K562 (cell line): Measurements from ENCODE around the gene PHKG2. TPM values are rescaled to one million over a fixed set of nuclear protein-coding genes. Genes with fewer than 3 reads are reported as not detected.

Source experiments
- ATAC-seq: fragments of 200-7000 bp; cut with Tn5 transposase; 3 replicates; pipeline ENCODE4 v1.9.1; 2020; ENCODE audit warnings: moderate library complexity
- BruUV-seq: library from RNA; stranded (reverse); fragments of 400-500 nt; replicated peaks from 2 replicates; lab custom pipeline; 2021; lab: Mats Ljungman, UMichigan
- CTCF ChIA-PET: fragments of 300-600 bp; formaldehyde crosslinking; extraction: SDS; loops from one replicate; lab custom pipeline; 2021; ENCODE audit warnings: low intra/inter-chr PET ratio; lab: Yijun Ruan, JAX
- POLR2A ChIA-PET: fragments of 300-600, 350-650 bp; sonication (Branson Sonifier 250); formaldehyde crosslinking; extraction: SDS; loops from one replicate; lab custom pipeline; 2021; ENCODE audit warnings: antibody characterized with exemption, inconsistent platforms; lab: Yijun Ruan, JAX
- DNase-seq, 4 experiments: peaks; one replicate each; pipeline versions ENCODE4 v3.0.0 to v3.0.0-alpha.2; 2011 to 2018; ENCODE audit warnings: low spot score in 3 of 4, mixed read lengths in 3 of 4; ENCODE audit errors: extremely low read depth in 1 of 4
- FAIRE-seq: peaks from 2 replicates; lab custom pipeline; 2011; peaks lifted over from hg19 to GRCh38; lab: Jason Lieb, UNC
- H2AFZ ChIP-seq: 2 replicates; pipeline ENCODE4 v1.6.0; 2011; ENCODE audit warnings: low read depth, low read length, control low read depth, inconsistent platforms
- H3K27ac ChIP-seq: fragments of 200-600 bp; 3 replicates; pipeline ENCODE4 v1.8.0; 2011; ENCODE audit warnings: low read depth, mild to moderate bottlenecking, control low read depth, inconsistent platforms, low read length, moderate library complexity, mixed read lengths; ENCODE audit errors: extremely low read depth
- H3K27me3 ChIP-seq, 2 experiments: fragments of 300-600 bp in 1 of 2; 2 replicates in 1 of 2; 3 replicates in 1 of 2; pipeline versions ENCODE4 v1.6.0 to v1.8.0; 2011; ENCODE audit warnings: inconsistent platforms in 2 of 2, low read length in 2 of 2, mild to moderate bottlenecking in 1 of 2, mixed read lengths in 1 of 2, moderate library complexity in 1 of 2; ENCODE audit not compliant: control insufficient read depth in 2 of 2, insufficient read depth in 2 of 2
- H3K36me3 ChIP-seq: fragments of 300-600 bp; 3 replicates; pipeline ENCODE4 v1.8.0; 2011; ENCODE audit warnings: mild to moderate bottlenecking, low read length, inconsistent platforms; ENCODE audit not compliant: control insufficient read depth, insufficient read depth
- H3K4me1 ChIP-seq, 2 experiments: fragments of 200-600 bp in 1 of 2; replicated peaks in 1 of 2; 2 replicates in 1 of 2; 3 replicates in 1 of 2; pipeline versions ENCODE4 v1.5.1 to v1.8.0; 2011; ENCODE audit warnings: inconsistent platforms in 2 of 2, low read length in 2 of 2, mild to moderate bottlenecking in 1 of 2, mixed read lengths in 1 of 2, moderate library complexity in 1 of 2; ENCODE audit not compliant: control insufficient read depth in 2 of 2, insufficient read depth in 2 of 2
- H3K4me2 ChIP-seq: 2 replicates; pipeline ENCODE4 v1.6.1; 2011; ENCODE audit warnings: low read length, control low read depth, inconsistent platforms, mixed read lengths; ENCODE audit not compliant: insufficient read depth
- H3K4me3 ChIP-seq: fragments of 200-600 bp; sonication (generic), shearing (Covaris generic); 2 replicates; pipeline ENCODE4 v1.5.1; 2016; ENCODE audit warnings: control low read depth, inconsistent platforms
- H3K79me2 ChIP-seq: fragments of 200-600 bp; 3 replicates; pipeline ENCODE4 v1.8.0; 2011; ENCODE audit warnings: low read length, inconsistent platforms; ENCODE audit not compliant: control insufficient read depth, insufficient read depth
- H3K9ac ChIP-seq, 2 experiments: 2 replicates each; pipeline versions ENCODE4 v1.6.0 to v1.6.1; 2011; ENCODE audit warnings: low read depth in 2 of 2, low read length in 2 of 2, control low read depth in 1 of 2, inconsistent platforms in 1 of 2, mild to moderate bottlenecking in 1 of 2, mixed read lengths in 1 of 2; ENCODE audit not compliant: insufficient read depth in 1 of 2
- H3K9me1 ChIP-seq: one replicate; pipeline ENCODE4 v1.6.0; 2011; ENCODE audit warnings: inconsistent platforms, mild to moderate bottlenecking, low read length, moderate library complexity; ENCODE audit not compliant: control insufficient read depth, insufficient read depth
- H3K9me3 ChIP-seq: replicated peaks from 2 replicates; pipeline ENCODE4 v1.5.1; 2011; ENCODE audit warnings: low read depth, low read length, inconsistent platforms; ENCODE audit not compliant: control insufficient read depth, insufficient read depth
- H4K20me1 ChIP-seq: replicated peaks from 2 replicates; pipeline ENCODE4 v1.6.1; 2011; ENCODE audit warnings: low read length, inconsistent platforms, mixed read lengths; ENCODE audit not compliant: control insufficient read depth, insufficient read depth
- GTF2F1 ChIP-seq: IDR thresholded peaks from 2 replicates; pipeline ENCODE4 v1.6.1; 2011; ENCODE audit warnings: low read depth, low read length, improper control_type of control experiment
- SRSF3 ChIP-seq: fragments of 200-400 bp; formaldehyde crosslinking; IDR thresholded peaks from 2 replicates; pipeline ENCODE4 v1.6.1; 2016; ENCODE audit warnings: mild to moderate bottlenecking, low read length, moderate library complexity; ENCODE audit not compliant: insufficient read depth
- ZSCAN29 ChIP-seq: fragments of 450-650 bp; IDR thresholded peaks from 2 replicates; pipeline ENCODE4 v1.6.1; 2017
- WGBS: fragments of 100-300 bp; shearing (Covaris generic); methylation state at CpG from one replicate; pipeline ENCODE4 v1.1.6; 2016; ENCODE audit warnings: low coverage, mixed read lengths; ENCODE audit not compliant: insufficient coverage; ENCODE audit errors: missing lambda C conversion rate; 5-methylcytosine and 5-hydroxymethylcytosine counted together
- in situ Hi-C: fragments of 300-500 bp; cut with MboI; formaldehyde crosslinking; loops from 4 replicates; pipeline ENCODE4 v1.15.0; 2018; ENCODE audit warnings: inconsistent platforms, mixed read lengths
- intact Hi-C: fragments of 100-400 bp; cut with micrococcal nuclease; formaldehyde crosslinking; loops from 2 replicates; pipeline ENCODE4 v1.14.2; 2022
- polyA plus RNA-seq, 8 experiments: library from polyadenylated mRNA; depleted of rRNA in 4 of 8; stranded (reverse) in 5 of 8; unstranded in 3 of 8; fragments of >200 nt; fragmentation: Nextera tagmentation in 2 of 8; fragmentation: Illumina TruSeq in 1 of 8; extraction: Ambion mirVana in 2 of 8; extraction: Trizol in 1 of 8; gene quantifications; 2 replicates each; pipeline versions ENCODE4 v1.2.1 to v1.2.3, GENCODE V29; 2011 to 2014; ENCODE audit warnings: inconsistent platforms in 1 of 8, missing spikeins in 1 of 8
- total RNA-seq, 7 experiments: library from RNA; depleted of rRNA in 6 of 7; stranded (reverse); fragments of >200 nt in 6 of 7; fragmentation: Illumina TruSeq in 2 of 7; extraction: Trizol in 2 of 7; gene quantifications; 2 replicates each; pipeline versions ENCODE4 v1.2.1 to v1.2.3, GENCODE V29; 2011 to 2021; ENCODE audit warnings: low replicate concordance in 1 of 7
- TF ChIP-seq, protein P1 (sequence below): sonication (generic); formaldehyde crosslinking; IDR thresholded peaks from 2 replicates; pipeline ENCODE4 v1.8.0; 2022; ENCODE audit warnings: mild to moderate bottlenecking, missing genetic modification reagents

The PHKG2 gene
- total and polyA plus RNA-seq, 9 of the 15 experiments (the other 6 are each of a cell fraction or from before 2014, with no cell fraction given): 5.8 to 54.2 (median 30.7) TPM

DNA sequence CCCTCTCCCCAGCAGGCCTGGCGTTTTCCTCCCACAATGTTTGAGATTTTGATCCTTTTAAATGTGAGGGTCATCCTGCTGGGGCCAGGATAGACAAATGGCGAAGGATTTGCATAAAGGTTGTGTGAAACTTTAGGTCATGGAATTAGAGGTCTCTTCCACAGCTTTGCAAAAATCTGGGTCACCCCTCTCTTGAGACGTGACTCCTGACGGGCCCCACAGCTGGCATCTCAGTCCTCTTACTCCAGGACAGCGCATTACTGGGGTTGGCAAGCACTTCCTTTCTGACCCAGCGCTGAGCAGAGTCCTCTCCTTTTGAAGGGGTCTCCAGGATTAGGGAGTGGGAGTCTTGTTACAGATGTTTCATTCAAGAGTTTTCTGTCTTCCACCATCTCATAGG is 31.4 kb downstream of the PHKG2 start:
- H3K4me3 ChIP-seq: no peak overlapping the region

DNA sequence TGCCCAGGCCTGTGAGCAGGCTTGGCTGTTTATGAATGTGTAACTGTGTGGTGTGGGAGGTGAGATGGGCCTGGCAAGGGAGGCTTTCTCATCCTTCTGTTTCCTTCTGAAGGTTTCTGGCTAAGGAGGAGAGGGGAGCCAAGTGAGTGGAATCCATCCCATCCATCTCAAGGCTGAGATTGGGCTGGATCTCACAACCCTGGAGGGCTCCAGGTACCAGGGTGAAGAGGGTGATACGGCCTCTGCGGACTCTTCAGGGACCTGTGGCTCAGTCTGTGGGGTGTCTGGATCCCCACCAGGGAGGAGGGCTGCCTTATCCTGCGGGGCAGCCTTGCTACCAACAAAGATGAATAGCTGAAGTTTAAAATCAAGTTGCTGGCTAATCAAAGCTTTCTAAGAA is 31.8 kb downstream of the PHKG2 start:
- Histone ChIP-seq H3K27me3 (no peaks in the 10 kb centered on the region), H3K79me2 (peaks cover 35% of the 10 kb centered on the region), H3K4me1 (peaks cover 27 to 52% of the 10 kb centered on the region in 2 experiments), H3K27ac (no peak overlapping the region), H3K9me1 (no peaks in the 10 kb centered on the region), H2AFZ (no peak overlapping the region), H3K4me3 (no peak overlapping the region), H3K9me3 (no peaks in the 10 kb centered on the region), H3K36me3 (peaks cover 51% of the 10 kb centered on the region; the same call in 1 of the 3 replicates), H3K4me2 (no peak overlapping the region), H4K20me1 (no peaks in the 10 kb centered on the region; the same call in 1 of the 2 replicates), H3K9ac (peak overlapping the region in 1 of 2 experiments; percentile 49; a peak in 1 of 4 replicates)
- TF ChIP-seq, protein P1, sequence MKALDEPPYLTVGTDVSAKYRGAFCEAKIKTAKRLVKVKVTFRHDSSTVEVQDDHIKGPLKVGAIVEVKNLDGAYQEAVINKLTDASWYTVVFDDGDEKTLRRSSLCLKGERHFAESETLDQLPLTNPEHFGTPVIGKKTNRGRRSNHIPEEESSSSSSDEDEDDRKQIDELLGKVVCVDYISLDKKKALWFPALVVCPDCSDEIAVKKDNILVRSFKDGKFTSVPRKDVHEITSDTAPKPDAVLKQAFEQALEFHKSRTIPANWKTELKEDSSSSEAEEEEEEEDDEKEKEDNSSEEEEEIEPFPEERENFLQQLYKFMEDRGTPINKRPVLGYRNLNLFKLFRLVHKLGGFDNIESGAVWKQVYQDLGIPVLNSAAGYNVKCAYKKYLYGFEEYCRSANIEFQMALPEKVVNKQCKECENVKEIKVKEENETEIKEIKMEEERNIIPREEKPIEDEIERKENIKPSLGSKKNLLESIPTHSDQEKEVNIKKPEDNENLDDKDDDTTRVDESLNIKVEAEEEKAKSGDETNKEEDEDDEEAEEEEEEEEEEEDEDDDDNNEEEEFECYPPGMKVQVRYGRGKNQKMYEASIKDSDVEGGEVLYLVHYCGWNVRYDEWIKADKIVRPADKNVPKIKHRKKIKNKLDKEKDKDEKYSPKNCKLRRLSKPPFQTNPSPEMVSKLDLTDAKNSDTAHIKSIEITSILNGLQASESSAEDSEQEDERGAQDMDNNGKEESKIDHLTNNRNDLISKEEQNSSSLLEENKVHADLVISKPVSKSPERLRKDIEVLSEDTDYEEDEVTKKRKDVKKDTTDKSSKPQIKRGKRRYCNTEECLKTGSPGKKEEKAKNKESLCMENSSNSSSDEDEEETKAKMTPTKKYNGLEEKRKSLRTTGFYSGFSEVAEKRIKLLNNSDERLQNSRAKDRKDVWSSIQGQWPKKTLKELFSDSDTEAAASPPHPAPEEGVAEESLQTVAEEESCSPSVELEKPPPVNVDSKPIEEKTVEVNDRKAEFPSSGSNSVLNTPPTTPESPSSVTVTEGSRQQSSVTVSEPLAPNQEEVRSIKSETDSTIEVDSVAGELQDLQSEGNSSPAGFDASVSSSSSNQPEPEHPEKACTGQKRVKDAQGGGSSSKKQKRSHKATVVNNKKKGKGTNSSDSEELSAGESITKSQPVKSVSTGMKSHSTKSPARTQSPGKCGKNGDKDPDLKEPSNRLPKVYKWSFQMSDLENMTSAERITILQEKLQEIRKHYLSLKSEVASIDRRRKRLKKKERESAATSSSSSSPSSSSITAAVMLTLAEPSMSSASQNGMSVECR (CRISPR knock-in tag): no peak
- TF ChIP-seq SRSF3 (no peak), GTF2F1 (no peak)
- intact Hi-C loops: no loop called here
- ATAC-seq: no peak
- BruUV-seq: no TSS peak
- WGBS: 82% methylated on average over 3 of the region's 3 CpGs
- ChIA-PET POLR2A (interaction anchor here (0.8 to 2.4 kb wide), 5 partner anchors 9 to 116 kb away, joined by 3 to 14 read pairs (median 7); no protein-coding TSS in a partner anchor), CTCF (no interaction called here)
- in situ Hi-C loops: no loop called here
- FAIRE-seq: no peak
- no peak for DNase-seq

More for the DNA sequence above, 31.4 kb downstream of the PHKG2 start:
- Histone ChIP-seq H3K27ac (no peak overlapping the region), H3K4me1 (peaks cover 27 to 56% of the 10 kb centered on the region in 2 experiments), H3K4me2 (no peak overlapping the region), H3K9me1 (no peaks in the 10 kb centered on the region), H3K9me3 (no peaks in the 10 kb centered on the region), H2AFZ (no peak overlapping the region), H3K79me2 (peaks cover 33% of the 10 kb centered on the region), H3K27me3 (no peaks in the 10 kb centered on the region), H4K20me1 (no peaks in the 10 kb centered on the region; the same call in 1 of the 2 replicates), H3K9ac (peak overlapping the region in 1 of 2 experiments; percentile 49; a peak in 1 of 4 replicates), H3K36me3 (peaks cover 51% of the 10 kb centered on the region; the same call in 1 of the 3 replicates)
- no peak for ATAC-seq
- intact Hi-C loops: loop anchor here (5.0 to 10.0 kb wide), 2 partner anchors 65 to 143 kb away; partner anchors contain the start of gene FBXL19
- FAIRE-seq: no peak
- POLR2A ChIA-PET: interaction anchor here (0.6 to 2.4 kb wide), 8 partner anchors 8 to 171 kb away, joined by 3 to 14 read pairs (median 8); partner anchors contain the start of genes PHKG2 and ZNF629
- in situ Hi-C loops: no loop called here
- no TSS peak for BruUV-seq
- WGBS: 88% methylated on average over 6 of the region's 6 CpGs
- DNase-seq: no peak
- TF ChIP-seq ZSCAN29: no peak
- CTCF ChIA-PET: no interaction called here
